ENCODE results near the gene FAM107B.

DNA sequence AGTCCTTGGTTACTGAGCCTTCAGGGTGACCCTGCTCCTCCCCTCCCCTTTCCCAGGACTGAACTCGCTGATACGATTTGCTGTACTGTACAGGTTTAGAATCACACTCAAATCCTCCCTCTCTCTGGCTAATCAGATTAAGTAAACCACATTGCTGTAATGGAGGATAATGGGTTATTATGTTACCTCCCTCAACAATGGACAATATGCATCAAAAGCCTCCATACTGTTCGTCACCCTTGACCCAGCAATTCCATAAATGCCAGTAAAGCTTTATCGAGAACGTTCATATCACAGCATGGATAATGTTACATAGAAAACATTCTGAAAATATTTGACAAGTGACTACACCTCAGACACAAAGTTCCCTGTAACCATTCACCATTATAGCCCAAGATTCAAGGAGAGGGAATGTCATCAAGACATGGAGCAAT is 61.7 kb downstream of the FAM107B start:
- TF ChIP-seq MXI1 (IDR thresholded peaks at IDR 0.05; ENCODE audit: borderline replicate concordance, low read depth, low read length) = no peak
- TF ChIP-seq, protein P1, sequence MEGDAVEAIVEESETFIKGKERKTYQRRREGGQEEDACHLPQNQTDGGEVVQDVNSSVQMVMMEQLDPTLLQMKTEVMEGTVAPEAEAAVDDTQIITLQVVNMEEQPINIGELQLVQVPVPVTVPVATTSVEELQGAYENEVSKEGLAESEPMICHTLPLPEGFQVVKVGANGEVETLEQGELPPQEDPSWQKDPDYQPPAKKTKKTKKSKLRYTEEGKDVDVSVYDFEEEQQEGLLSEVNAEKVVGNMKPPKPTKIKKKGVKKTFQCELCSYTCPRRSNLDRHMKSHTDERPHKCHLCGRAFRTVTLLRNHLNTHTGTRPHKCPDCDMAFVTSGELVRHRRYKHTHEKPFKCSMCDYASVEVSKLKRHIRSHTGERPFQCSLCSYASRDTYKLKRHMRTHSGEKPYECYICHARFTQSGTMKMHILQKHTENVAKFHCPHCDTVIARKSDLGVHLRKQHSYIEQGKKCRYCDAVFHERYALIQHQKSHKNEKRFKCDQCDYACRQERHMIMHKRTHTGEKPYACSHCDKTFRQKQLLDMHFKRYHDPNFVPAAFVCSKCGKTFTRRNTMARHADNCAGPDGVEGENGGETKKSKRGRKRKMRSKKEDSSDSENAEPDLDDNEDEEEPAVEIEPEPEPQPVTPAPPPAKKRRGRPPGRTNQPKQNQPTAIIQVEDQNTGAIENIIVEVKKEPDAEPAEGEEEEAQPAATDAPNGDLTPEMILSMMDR (conservative IDR thresholded peaks at IDR 0.05; ENCODE audit: low read depth, low read length) = no peak
- TF ChIP-seq, protein P2, sequence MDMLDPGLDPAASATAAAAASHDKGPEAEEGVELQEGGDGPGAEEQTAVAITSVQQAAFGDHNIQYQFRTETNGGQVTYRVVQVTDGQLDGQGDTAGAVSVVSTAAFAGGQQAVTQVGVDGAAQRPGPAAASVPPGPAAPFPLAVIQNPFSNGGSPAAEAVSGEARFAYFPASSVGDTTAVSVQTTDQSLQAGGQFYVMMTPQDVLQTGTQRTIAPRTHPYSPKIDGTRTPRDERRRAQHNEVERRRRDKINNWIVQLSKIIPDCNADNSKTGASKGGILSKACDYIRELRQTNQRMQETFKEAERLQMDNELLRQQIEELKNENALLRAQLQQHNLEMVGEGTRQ (IDR thresholded peaks at IDR 0.05; ENCODE audit: low read depth, low read length) = no peak
- no peak for TF ChIP-seq POLR2A (IDR thresholded peaks at IDR 0.05; ENCODE audit: low read depth, low read length)
- no peak for TF ChIP-seq SMC3 (IDR thresholded peaks at IDR 0.05; ENCODE audit: low read depth, low read length)

All from IMR-90 (cell line).